GM19240 (cell line): ENCODE results near the gene PTTG1IP.

Source experiments
- DNase-seq: peaks from one replicate; pipeline ENCODE4 v3.0.0; 2011; ENCODE audit warnings: low spot score; ENCODE audit not compliant: insufficient read length

PTTG1IP gene

GRCh38 chr21:44823179-44823660, 50.3 kb downstream of the PTTG1IP start:
- DNase-seq, result no peak

DNA sequence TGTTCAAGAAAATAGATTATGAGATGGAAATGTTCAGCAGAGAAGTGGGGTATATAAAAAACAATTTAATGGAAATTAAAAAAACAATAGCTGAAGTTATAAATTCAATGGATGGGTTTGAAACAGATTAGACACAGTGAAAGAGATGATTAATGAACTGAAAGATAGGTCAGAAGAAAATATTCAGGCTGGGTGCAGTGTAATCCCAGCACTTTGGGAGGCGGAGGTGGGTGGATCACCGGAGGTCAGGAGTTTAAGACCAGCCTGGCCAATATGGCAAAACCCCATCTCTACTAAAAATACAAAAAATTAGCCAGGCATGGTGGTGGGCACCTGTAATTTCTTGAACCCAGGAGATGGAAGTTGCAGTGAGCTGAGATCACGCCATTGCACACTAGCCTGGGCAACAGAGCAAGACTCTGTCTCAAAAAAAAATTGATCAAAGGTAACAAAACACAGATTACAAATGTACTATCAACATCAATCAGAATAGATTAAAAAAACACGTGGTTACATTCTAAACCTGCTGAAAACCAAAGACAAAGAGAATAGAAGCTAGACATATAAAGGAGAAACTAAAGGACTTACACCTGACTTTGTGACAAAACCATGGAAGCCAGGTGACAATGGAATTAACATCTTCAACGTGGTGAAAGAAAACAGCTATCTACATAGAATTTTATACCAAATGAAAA, 50.9 kb downstream of the PTTG1IP start:
- DNase-seq, result no peak

- no peak for DNase-seq
These were observed 52.6 kb downstream of the PTTG1IP start for GRCh38 chr21:44820851-44821250.

GRCh38 chr21:44819283-44820243, 53.9 kb downstream of the PTTG1IP start:
- no peak for DNase-seq

DNA sequence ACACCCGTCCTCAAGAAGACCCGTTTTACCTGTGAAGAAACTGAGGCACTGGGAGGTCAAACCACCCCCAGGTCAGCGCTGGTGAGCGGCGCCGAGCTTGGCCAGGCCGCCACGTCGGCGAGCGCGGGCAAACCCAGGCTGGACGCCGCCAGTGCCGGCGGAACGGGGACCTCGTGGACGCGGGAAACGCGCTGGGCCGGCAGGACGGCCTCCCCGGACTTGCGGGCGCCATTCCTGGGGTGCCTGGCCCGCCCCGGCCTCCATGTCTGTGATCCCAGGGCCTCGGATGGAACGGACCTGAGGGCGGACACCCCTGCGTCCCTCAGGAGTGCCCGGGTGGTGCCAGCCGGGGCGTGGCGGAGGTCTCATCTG, 54.9 kb downstream of the PTTG1IP start:
- DNase-seq, result no peak

- DNase-seq, result peak; percentile 91
These were observed 55.4 kb downstream of the PTTG1IP start, which contains the start of gene SUMO3 for GRCh38 chr21:44817914-44818639. Gene SUMO3, minus strand, starts transcription at chr21:44818062. Its CDS starts 94 bp downstream, at chr21:44817968.

DNA sequence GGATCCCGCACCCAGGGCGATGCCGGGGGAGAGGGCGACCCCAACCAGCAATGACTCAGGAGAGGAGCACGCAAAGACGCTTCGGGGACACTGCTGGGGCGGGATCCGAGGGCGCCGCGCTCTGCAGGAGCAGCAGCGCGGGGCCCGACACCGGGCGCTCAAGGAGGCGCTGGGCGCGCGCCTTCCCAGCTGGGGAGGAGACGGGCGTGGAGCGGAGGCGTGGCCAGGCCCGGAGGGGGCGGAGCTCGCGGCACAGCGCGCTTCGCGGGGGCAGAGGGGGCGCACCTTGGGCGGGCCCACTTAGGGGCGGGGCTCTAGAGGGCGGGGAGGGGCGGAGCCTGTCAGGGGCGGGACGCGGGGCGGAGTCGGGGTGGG, 56.0 kb downstream of the PTTG1IP start:
- DNase-seq, result peak; percentile 94

DNA sequence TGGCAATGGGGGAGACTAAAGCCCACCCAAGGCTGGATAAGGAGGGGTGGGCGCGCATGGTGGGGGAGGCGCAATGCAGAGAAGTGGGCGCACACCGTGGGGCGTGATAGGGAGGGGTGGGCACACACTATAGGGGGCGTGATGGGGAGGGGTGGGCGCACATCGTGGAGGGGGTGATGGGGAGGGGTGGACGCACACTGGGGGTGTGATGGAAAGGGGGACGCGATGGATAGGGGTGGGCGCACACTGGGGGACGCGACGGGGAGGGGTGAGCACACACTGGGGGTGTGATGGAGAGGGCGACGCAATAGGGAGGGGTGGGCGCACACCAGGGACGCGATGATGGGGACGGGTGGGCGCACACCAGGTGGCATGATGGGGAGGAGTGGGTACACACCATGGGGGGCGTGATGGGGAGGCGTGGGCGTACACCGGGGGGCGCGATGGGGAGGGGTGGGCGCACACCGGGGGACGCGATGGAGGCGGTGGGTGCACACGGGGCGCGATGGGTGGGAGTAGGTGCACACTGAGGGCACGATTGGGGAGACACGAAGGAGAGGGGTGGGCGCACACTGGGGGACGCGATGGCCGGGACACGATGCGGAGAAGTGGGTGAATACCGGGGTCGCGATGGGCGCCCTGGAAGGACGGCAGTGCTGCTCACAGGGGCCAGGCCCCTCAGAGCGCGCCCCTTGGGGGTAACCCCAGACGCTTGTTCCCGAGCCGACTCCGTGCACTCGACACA, 56.6 kb downstream of the PTTG1IP start:
- no peak for DNase-seq

- no peak for DNase-seq
These were observed 57.5 kb downstream of the PTTG1IP start for GRCh38 chr21:44815852-44816628.

- no peak for DNase-seq
These were observed 58.3 kb downstream of the PTTG1IP start for GRCh38 chr21:44815225-44815624.

DNA sequence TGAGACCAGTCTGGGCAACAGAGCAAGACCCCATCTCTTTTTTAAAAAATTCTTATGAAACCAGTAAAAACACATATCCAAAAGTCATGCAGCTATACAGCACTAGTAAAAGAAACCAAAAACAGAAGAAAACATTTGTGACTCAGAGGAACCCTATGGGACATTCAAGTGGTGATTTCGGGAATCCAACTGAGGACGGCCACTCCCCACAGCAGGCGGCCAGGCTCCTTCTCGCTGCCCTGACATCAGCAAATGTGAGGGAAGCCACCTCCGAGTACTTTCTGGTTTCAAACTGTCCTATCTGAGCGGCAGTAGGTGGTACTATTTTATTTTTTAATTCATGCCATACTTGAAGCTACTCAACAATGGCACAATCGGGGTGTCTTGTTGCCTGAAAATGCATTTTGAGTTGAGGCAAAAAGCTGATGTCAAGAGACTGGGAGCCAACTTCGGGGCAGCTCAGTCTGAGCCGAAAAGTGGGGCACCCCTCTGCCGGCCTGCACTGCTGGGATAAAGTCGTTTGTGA, 58.9 kb downstream of the PTTG1IP start:
- no peak for DNase-seq

DNA sequence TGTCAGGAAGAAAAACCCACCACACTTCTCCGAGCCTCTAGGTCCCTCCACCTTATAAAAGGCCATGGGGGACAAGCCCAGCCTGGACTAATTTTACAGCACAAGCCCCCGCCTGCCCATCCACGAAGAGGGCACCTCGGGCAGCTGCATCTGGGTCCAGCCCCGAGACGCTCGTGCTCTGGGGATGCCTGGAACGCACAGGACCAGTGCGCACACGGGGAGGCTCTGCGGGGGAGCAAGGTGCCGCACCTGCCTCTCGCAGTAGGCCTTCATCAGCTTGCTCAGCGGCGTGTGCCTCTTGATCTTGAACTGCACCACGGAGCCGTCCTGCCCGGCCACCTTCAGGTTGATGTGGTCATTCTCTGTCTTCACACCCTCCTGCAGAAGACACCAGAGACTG, 59.8 kb downstream of the PTTG1IP start:
- DNase-seq, result no peak

GRCh38 chr21:44813149-44813548, 60.3 kb downstream of the PTTG1IP start:
- no peak for DNase-seq

DNA sequence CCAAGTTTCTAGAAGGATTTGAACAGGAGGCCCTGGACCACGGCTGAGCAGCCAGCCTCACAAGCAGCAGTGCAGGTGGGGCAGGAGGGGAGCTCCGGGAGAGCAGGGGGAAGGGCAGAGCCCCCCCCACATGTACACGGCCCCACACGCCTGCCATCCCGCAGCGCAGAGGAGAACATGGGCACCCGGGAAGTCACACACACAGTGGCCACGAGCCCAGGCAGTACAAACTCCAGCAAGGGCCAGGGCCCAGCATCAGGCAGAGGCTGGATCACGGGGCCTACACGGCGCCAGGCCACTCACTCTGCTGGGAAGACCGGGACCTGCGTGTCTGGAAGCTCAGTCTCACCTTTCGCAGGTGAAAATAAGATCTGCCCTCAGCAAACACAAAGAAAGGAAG, 60.9 kb downstream of the PTTG1IP start:
- no peak for DNase-seq

GRCh38 chr21:44810779-44811178, 62.7 kb downstream of the PTTG1IP start:
- no peak for DNase-seq

DNA sequence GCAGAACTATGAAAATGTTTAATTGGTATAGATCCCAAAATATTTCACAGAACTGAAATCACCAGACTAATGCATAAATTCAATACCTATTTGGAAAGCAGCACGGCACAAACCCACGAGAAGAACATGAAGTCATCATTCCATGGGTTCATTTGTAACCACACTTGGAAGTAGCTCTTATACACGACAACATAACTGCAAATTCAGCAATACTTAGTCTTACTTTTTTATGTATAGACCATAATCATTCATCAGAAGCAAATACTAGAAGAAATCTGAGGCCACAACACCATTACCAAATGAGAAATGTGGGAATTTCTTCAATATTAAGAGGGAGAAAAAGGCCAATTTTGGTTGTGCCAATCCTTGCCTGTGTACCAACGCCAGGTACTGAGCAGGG, 67.6 kb downstream of the PTTG1IP start:
- no peak for DNase-seq

- no peak for DNase-seq
These were observed 68.3 kb downstream of the PTTG1IP start for GRCh38 chr21:44805226-44805625.

DNA sequence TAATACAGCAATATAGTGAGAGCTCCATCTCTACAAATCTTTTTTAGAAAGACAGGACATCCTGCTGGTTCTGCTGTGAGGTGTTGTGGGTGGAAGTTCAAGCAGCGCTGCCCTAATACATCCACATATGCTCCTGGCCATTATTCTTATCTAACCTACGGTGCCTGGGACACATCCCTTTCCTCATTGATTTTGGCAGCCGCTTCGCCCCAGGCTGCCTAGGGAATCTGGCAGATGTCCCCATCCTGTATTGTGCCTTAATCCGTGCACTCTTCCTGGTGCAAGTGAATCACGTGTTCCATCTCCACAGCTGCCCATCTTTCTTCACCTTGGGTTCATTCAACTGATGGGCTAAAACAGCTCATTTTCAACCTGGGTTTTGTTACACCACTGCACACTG, 68.7 kb downstream of the PTTG1IP start:
- no peak for DNase-seq

- no peak for DNase-seq
These were observed 69.8 kb downstream of the PTTG1IP start for GRCh38 chr21:44803651-44804050.
